Measurements from ENCODE around the gene E2F3. TPM values are rescaled to one million over a fixed set of nuclear protein-coding genes. Genes with fewer than 3 reads are reported as not detected.

Gene E2F3
- total RNA-seq, 1 donor = 6.2 TPM

- Histone ChIP-seq H4K20me1 (ENCODE audit: insufficient read depth, low read length) (peaks cover 14% of the 10 kb centered on the region), H3K9me3 (ENCODE audit: low read depth, low read length) (peaks cover 2% of the 10 kb centered on the region), H3K4me1 (ENCODE audit: insufficient read depth, low read length) (peaks cover 7% of the 10 kb centered on the region), H3K27ac (ENCODE audit: low read depth, low read length) (peak overlapping the region; percentile 56), H2AFZ (ENCODE audit: low read length) (peak overlapping the region; percentile 62), H3K79me2 (ENCODE audit: insufficient read depth, low read length) (peaks cover 36% of the 10 kb centered on the region), H3K4me2 (ENCODE audit: insufficient read depth, low read length) (peak overlapping the region; percentile 81), H3K4me3 (ENCODE audit: insufficient read depth, low read length) (peak overlapping the region; percentile 87), H3K36me3 (ENCODE audit: insufficient read depth, low read length) (peaks cover 10% of the 10 kb centered on the region), H3K27me3 (ENCODE audit: insufficient read depth, low read length) (no peaks in the 10 kb centered on the region)
- DNase-seq (ENCODE audit: insufficient read length, low spot score, missing footprints) = no peak
- TF ChIP-seq, protein P1, sequence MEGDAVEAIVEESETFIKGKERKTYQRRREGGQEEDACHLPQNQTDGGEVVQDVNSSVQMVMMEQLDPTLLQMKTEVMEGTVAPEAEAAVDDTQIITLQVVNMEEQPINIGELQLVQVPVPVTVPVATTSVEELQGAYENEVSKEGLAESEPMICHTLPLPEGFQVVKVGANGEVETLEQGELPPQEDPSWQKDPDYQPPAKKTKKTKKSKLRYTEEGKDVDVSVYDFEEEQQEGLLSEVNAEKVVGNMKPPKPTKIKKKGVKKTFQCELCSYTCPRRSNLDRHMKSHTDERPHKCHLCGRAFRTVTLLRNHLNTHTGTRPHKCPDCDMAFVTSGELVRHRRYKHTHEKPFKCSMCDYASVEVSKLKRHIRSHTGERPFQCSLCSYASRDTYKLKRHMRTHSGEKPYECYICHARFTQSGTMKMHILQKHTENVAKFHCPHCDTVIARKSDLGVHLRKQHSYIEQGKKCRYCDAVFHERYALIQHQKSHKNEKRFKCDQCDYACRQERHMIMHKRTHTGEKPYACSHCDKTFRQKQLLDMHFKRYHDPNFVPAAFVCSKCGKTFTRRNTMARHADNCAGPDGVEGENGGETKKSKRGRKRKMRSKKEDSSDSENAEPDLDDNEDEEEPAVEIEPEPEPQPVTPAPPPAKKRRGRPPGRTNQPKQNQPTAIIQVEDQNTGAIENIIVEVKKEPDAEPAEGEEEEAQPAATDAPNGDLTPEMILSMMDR (IDR thresholded peaks at IDR 0.05; ENCODE audit: extremely low read depth, low read depth, low read length) = no peak
Observed at GRCh38 chr6:20402092-20402341, 338 bp downstream of the E2F3 start.

- Histone ChIP-seq H4K20me1 (ENCODE audit: insufficient read depth, low read length) (peaks cover 14% of the 10 kb centered on the region), H3K27ac (ENCODE audit: low read depth, low read length) (peak overlapping the region; percentile 56), H3K9me3 (ENCODE audit: low read depth, low read length) (peaks cover 2% of the 10 kb centered on the region), H3K79me2 (ENCODE audit: insufficient read depth, low read length) (peaks cover 41% of the 10 kb centered on the region), H3K4me2 (ENCODE audit: insufficient read depth, low read length) (peak overlapping the region; percentile 81), H3K27me3 (ENCODE audit: insufficient read depth, low read length) (no peaks in the 10 kb centered on the region), H3K36me3 (ENCODE audit: insufficient read depth, low read length) (peaks cover 10% of the 10 kb centered on the region), H3K4me1 (ENCODE audit: insufficient read depth, low read length) (peaks cover 7% of the 10 kb centered on the region), H2AFZ (ENCODE audit: low read length) (no peak overlapping the region), H3K4me3 (ENCODE audit: insufficient read depth, low read length) (peak overlapping the region; percentile 87)
- TF ChIP-seq, protein P1 (IDR thresholded peaks at IDR 0.05; ENCODE audit: extremely low read depth, low read depth, low read length) = no peak
- peak; percentile 81 for DNase-seq (ENCODE audit: insufficient read length, low spot score, missing footprints)
Observed at GRCh38 chr6:20402342-20403069, 827 bp downstream of the E2F3 start.

GRCh38 chr6:20403070-20403765, 1.5 kb downstream of the E2F3 start:
- peaks cover 10% of the 10 kb centered on the region for H3K36me3 ChIP-seq (ENCODE audit: insufficient read depth, low read length)
- peak overlapping the region; percentile 39 for H2AFZ ChIP-seq (ENCODE audit: low read length)
- DNase-seq (ENCODE audit: insufficient read length, low spot score, missing footprints) = peak; percentile 97
- H3K79me2 ChIP-seq (ENCODE audit: insufficient read depth, low read length) = peaks cover 48% of the 10 kb centered on the region
- H3K4me3 ChIP-seq (ENCODE audit: insufficient read depth, low read length) = peak overlapping the region; percentile 87
- no peaks in the 10 kb centered on the region for H3K9me3 ChIP-seq (ENCODE audit: low read depth, low read length)
- no peak overlapping the region for H3K27ac ChIP-seq (ENCODE audit: low read depth, low read length)
- TF ChIP-seq, protein P1 (IDR thresholded peaks at IDR 0.05; ENCODE audit: extremely low read depth, low read depth, low read length) = no peak
- peak overlapping the region; percentile 94 for H3K4me2 ChIP-seq (ENCODE audit: insufficient read depth, low read length)
- H3K4me1 ChIP-seq (ENCODE audit: insufficient read depth, low read length) = peaks cover 7% of the 10 kb centered on the region
- peaks cover 20% of the 10 kb centered on the region for H4K20me1 ChIP-seq (ENCODE audit: insufficient read depth, low read length)
- H3K27me3 ChIP-seq (ENCODE audit: insufficient read depth, low read length) = no peaks in the 10 kb centered on the region

All from osteoblast (primary cell).